ENCODE results near the gene CD101.

Gene CD101

DNA sequence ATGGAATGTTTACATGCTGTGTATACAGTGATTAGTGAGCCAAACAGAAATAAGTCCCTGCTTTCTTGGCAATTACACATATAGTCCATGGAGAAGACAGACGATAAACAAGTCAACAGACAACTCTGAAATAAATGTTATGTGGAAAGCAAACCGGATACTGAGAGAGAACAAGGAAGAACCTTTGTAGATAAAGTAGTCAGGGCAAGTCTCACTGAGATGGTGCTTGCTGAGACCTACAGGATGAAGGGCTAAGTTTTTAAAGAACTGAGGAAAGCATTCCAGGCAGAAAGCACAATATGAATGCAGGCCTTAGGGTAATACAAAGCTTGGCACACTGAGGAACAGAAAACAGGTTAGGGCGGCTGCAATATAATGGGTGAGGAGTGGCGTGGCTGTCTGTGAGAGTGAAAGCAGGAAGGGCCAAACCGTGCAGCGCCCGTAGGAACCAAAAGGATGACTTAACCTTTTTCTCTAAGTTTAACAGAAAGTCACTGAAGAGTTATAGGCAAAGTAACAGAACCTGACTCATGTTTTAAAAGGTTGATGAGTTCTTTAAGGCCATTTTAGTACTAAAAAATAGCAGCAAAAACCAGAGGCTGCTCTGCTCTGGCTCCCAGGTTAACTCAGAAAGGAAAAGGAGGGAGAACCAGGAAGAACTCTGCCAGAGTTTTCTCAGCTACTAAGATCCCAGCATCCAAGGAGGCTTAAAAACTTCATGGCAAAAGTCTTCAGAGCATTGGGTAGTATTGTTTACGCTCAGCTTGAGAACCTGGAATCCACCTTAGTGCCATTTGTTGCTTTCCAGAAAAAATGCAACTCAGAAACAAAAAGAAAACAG lies 49.9 kb downstream of the CD101 start:
- no peak overlapping the region for H3K9ac ChIP-seq (ENCODE audit: insufficient read length, low read depth)
- no peak for DNase-seq (ENCODE audit: low read depth, low spot score)
- no peaks in the 10 kb centered on the region for H3K4me1 ChIP-seq (ENCODE audit: insufficient read depth, insufficient read length)
- H3K9me3 ChIP-seq (ENCODE audit: insufficient read depth, low read length) = no peaks in the 10 kb centered on the region
- peaks cover 8% of the 10 kb centered on the region for H3K36me3 ChIP-seq (ENCODE audit: insufficient read depth, insufficient read length, low read length)
- no peak overlapping the region for H3K4me3 ChIP-seq (ENCODE audit: insufficient read length, low read depth)
- no peaks in the 10 kb centered on the region for H3K27me3 ChIP-seq (ENCODE audit: insufficient read depth, insufficient read length)
- TF ChIP-seq YY1 (IDR thresholded peaks at IDR 0.05; ENCODE audit: insufficient read depth, insufficient read length) = no peak
- TF ChIP-seq ZNF274 (IDR thresholded peaks at IDR 0.05; ENCODE audit: low read depth, low read length) = no peak
- no peak for TF ChIP-seq SUZ12 (IDR thresholded peaks at IDR 0.05; ENCODE audit: extremely low read depth, insufficient read depth, insufficient read length)

DNA sequence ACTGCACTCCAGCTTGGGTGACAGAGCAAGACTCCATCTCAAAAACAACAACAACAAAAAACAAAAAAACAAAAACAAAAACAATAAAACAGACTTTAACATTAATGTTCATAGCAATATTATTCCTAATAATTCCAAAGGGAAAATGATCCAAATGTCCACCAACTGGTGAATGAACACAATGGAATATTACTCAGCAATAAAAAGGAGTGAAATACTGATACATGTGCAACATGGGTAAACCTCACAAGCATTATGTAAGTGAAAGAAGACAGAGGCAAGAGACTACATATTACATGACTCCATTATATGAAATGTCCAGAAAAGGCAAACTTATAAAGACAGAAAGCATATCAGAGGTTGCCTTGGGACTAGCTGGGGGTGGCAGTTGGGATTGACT lies 52.5 kb downstream of the CD101 start:
- TF ChIP-seq ZNF274 (IDR thresholded peaks at IDR 0.05; ENCODE audit: low read depth, low read length) (no peak), YY1 (IDR thresholded peaks at IDR 0.05; ENCODE audit: insufficient read depth, insufficient read length) (no peak), SUZ12 (IDR thresholded peaks at IDR 0.05; ENCODE audit: extremely low read depth, insufficient read depth, insufficient read length) (no peak)
- no peak overlapping the region for H3K9ac ChIP-seq (ENCODE audit: insufficient read length, low read depth)
- DNase-seq (ENCODE audit: low read depth, low spot score) = no peak

DNA sequence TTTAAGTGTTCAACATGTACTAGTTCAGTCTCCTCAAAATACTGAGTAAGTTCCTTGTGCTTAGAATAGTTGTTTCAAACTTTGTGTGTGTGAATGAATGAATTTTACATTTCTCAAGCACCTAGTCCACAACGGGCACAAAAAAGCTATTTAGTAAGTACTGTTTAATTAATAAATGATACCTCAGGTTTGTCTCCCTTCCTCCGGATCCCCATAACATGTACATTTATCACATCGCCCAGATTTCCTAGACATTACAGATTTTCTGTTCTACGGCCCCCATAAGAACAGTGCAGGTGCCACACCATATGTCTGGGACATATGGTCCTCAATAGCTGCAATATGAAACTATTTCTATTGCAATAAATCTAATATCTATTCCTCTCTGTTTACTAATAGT lies 57.2 kb downstream of the CD101 start:
- no peaks in the 10 kb centered on the region for H3K27me3 ChIP-seq (ENCODE audit: insufficient read depth, insufficient read length)
- TF ChIP-seq YY1 (IDR thresholded peaks at IDR 0.05; ENCODE audit: insufficient read depth, insufficient read length) (no peak), SUZ12 (IDR thresholded peaks at IDR 0.05; ENCODE audit: extremely low read depth, insufficient read depth, insufficient read length) (no peak), ZNF274 (IDR thresholded peaks at IDR 0.05; ENCODE audit: low read depth, low read length) (no peak)
- peak overlapping the region; percentile 87 for H3K4me3 ChIP-seq (ENCODE audit: insufficient read length, low read depth)
- H3K9me3 ChIP-seq (ENCODE audit: insufficient read depth, low read length) = no peaks in the 10 kb centered on the region
- no peaks in the 10 kb centered on the region for H3K4me1 ChIP-seq (ENCODE audit: insufficient read depth, insufficient read length)
- DNase-seq (ENCODE audit: low read depth, low spot score) = no peak
- peak overlapping the region; percentile 85 for H3K9ac ChIP-seq (ENCODE audit: insufficient read length, low read depth)
- H3K36me3 ChIP-seq (ENCODE audit: insufficient read depth, insufficient read length, low read length) = peaks cover 21% of the 10 kb centered on the region

More for the DNA sequence above, 52.5 kb downstream of the CD101 start:
- H3K27me3 ChIP-seq (ENCODE audit: insufficient read depth, insufficient read length) = no peaks in the 10 kb centered on the region
- H3K4me1 ChIP-seq (ENCODE audit: insufficient read depth, insufficient read length) = no peaks in the 10 kb centered on the region
- H3K36me3 ChIP-seq (ENCODE audit: insufficient read depth, insufficient read length, low read length) = peaks cover 5% of the 10 kb centered on the region
- H3K9me3 ChIP-seq (ENCODE audit: insufficient read depth, low read length) = no peaks in the 10 kb centered on the region
- no peak overlapping the region for H3K4me3 ChIP-seq (ENCODE audit: insufficient read length, low read depth)

DNA sequence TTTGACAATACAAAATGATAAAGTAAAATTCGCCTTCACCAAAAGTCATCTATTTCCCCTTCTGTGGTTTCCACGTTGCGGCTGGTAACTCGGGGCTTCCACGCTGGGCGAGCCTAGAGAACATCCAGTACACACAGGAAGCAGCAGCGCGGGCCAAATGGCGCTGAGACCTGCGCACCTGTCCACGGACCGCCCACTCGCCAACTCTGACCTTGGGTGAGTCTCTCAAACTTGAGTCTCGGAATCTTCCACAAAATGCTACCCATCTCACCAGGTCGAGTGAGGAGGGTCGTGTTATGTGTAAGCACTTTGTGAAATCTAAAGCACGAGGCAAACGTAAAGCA lies 57.7 kb downstream of the CD101 start:
- H3K9ac ChIP-seq (ENCODE audit: insufficient read length, low read depth) = peak overlapping the region; percentile 85
- H3K27me3 ChIP-seq (ENCODE audit: insufficient read depth, insufficient read length) = no peaks in the 10 kb centered on the region
- peaks cover 23% of the 10 kb centered on the region for H3K36me3 ChIP-seq (ENCODE audit: insufficient read depth, insufficient read length, low read length)
- no peaks in the 10 kb centered on the region for H3K9me3 ChIP-seq (ENCODE audit: insufficient read depth, low read length)
- TF ChIP-seq ZNF274 (IDR thresholded peaks at IDR 0.05; ENCODE audit: low read depth, low read length) (no peak), SUZ12 (IDR thresholded peaks at IDR 0.05; ENCODE audit: extremely low read depth, insufficient read depth, insufficient read length) (no peak), YY1 (IDR thresholded peaks at IDR 0.05; ENCODE audit: insufficient read depth, insufficient read length) (no peak)
- no peak for DNase-seq (ENCODE audit: low read depth, low spot score)
- no peaks in the 10 kb centered on the region for H3K4me1 ChIP-seq (ENCODE audit: insufficient read depth, insufficient read length)
- peak overlapping the region; percentile 87 for H3K4me3 ChIP-seq (ENCODE audit: insufficient read length, low read depth)

DNA sequence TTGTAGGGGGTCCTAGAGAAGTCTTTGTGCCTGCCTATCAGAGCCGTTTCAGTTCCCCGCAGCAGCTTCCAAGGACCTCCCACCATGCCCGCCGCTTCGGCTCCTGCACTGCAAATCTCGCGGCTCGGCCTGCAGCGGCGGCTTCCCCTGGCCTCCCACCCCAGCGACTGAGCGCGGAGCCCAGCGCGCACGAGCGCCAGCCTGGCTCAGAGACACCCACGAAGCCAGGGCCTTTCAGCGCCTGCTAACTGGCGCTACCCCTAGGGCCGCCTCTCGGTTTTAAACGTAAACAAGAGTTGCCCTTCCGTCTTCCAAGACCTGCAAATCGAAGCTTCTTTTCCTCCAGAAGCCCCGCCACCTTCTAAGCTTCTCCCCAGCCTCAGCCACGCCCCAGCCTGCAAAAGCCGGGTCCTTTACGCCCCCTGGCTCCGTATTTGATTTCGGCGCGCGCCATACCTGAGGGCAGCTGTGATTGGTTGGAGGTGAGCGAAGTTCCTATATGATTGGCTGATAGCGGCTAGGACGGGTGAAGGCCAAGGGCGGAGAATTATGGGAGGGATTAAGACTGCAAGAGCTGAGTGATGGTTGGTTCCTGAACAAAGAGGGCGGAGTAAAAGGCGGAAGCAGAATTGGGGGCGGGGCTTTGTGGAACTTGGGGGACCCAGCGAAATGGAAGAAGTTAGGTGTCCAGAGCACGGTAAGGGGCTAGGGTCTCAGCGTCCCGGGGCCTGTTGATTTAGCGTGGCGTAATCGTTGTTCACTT lies 58.3 kb downstream of the CD101 start, which contains the start of gene TTF2:
TSS of gene TTF2 (plus strand) at position 649 of the 763 bp plus-strand sequence. CDS start at position 670, 21 bp downstream.
- H3K4me3 ChIP-seq (ENCODE audit: insufficient read length, low read depth) = peak within 1 kb of the TSS; percentile 87
- H3K9ac ChIP-seq (ENCODE audit: insufficient read length, low read depth) = peak within 1 kb of the TSS; percentile 85
- TF ChIP-seq ZNF274 (IDR thresholded peaks at IDR 0.05; ENCODE audit: low read depth, low read length) (no peak), SUZ12 (IDR thresholded peaks at IDR 0.05; ENCODE audit: extremely low read depth, insufficient read depth, insufficient read length) (no peak), YY1 (IDR thresholded peaks at IDR 0.05; ENCODE audit: insufficient read depth, insufficient read length) (no peak)
- DNase-seq (ENCODE audit: low read depth, low spot score) = peak; percentile 100
- H3K9me3 ChIP-seq (ENCODE audit: insufficient read depth, low read length) = no peaks in the 10 kb centered on the region
- no peaks in the 10 kb centered on the region for H3K4me1 ChIP-seq (ENCODE audit: insufficient read depth, insufficient read length)
- H3K36me3 ChIP-seq (ENCODE audit: insufficient read depth, insufficient read length, low read length) = peaks cover 26% of the 10 kb centered on the region
- H3K27me3 ChIP-seq (ENCODE audit: insufficient read depth, insufficient read length) = no peaks in the 10 kb centered on the region

DNA sequence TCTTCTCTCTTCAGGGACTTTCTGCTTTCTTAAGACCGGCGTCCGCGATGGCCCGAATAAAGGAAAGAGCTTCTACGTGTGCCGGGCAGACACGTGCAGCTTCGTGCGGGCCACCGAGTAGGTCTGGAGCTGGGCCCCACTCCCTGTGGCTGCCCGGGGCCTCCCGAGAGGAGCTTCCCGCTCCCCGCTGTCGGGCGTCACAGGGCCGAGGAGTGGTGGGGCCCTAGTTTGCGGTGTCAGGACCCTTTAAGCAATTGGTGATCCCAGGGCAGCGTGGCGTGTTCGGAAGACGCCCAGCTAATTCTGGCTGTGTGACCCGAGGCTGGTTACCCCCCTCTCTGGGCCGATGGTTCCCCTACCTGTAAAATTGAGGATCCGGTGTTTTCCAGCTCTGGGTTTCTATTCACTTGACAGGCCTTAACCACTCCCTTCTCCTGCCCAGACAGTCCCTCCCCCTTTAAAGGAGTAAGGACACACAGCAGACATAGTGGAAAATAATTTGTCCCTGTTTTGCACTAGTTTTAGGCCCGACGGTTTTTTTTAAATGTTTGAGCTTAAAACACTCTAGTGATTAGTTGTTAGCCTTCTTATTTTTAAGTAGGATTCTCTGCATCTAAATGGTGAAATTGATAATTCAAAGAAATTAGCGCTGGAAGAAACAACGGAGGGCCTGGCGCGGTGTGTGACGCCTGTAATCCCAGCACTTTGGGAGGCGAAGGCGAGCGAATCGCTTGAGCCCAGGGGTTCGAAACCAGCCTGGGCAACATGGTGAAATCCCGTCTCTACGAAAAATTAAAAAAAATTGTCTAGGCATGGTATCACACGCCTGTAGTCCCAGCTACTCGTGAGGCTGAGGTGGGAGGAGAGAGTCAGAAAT lies 59.1 kb downstream of the CD101 start:
- H3K4me3 ChIP-seq (ENCODE audit: insufficient read length, low read depth) = peak overlapping the region; percentile 87
- H3K9me3 ChIP-seq (ENCODE audit: insufficient read depth, low read length) = no peaks in the 10 kb centered on the region
- H3K36me3 ChIP-seq (ENCODE audit: insufficient read depth, insufficient read length, low read length) = peaks cover 28% of the 10 kb centered on the region
- no peak for TF ChIP-seq SUZ12 (IDR thresholded peaks at IDR 0.05; ENCODE audit: extremely low read depth, insufficient read depth, insufficient read length)
- TF ChIP-seq ZNF274 (IDR thresholded peaks at IDR 0.05; ENCODE audit: low read depth, low read length) = no peak
- no peak for TF ChIP-seq YY1 (IDR thresholded peaks at IDR 0.05; ENCODE audit: insufficient read depth, insufficient read length)
- peak overlapping the region; percentile 79 for H3K9ac ChIP-seq (ENCODE audit: insufficient read length, low read depth)
- peak; percentile 23 for DNase-seq (ENCODE audit: low read depth, low spot score)
- H3K27me3 ChIP-seq (ENCODE audit: insufficient read depth, insufficient read length) = no peaks in the 10 kb centered on the region
- H3K4me1 ChIP-seq (ENCODE audit: insufficient read depth, insufficient read length) = no peaks in the 10 kb centered on the region
